Activated CD4-positive, alpha-beta T cell treated with anti-CD3 and anti-CD28 coated beads, Interleukin-2, amount 50 U/mL, for 4 hours (primary cell): ENCODE results near the gene RTBDN.

Experiments
- DNase-seq, 2 experiments: peaks; one replicate each; pipeline ENCODE4 v3.0.0-alpha.2; 2020

Gene RTBDN

GRCh38 chr19:12834566-12834943 lies at the start of gene RTBDN:
Gene RTBDN (minus strand): TSS chr19:12834579. CDS start chr19:12829979, 4,600 bp downstream.
- no peak for DNase-seq

GRCh38 chr19:12882589-12882988 lies 48.2 kb upstream of the RTBDN start:
- DNase-seq, result no peak

- peak; percentile 87 to 88 for DNase-seq
Observed at GRCh38 chr19:12881172-12881808, 46.9 kb upstream of the RTBDN start, which contains the start of gene DNASE2. Gene DNASE2 (minus strand): TSS chr19:12881449. CDS start chr19:12881375, 74 bp downstream.

GRCh38 chr19:12880551-12881171 lies 46.3 kb upstream of the RTBDN start:
- no peak for DNase-seq

- no peak for DNase-seq
Observed at GRCh38 chr19:12875086-12875485, 40.7 kb upstream of the RTBDN start.

- no peak for DNase-seq
Observed at GRCh38 chr19:12873891-12874745, 39.7 kb upstream of the RTBDN start.

GRCh38 chr19:12872941-12873890 lies 38.8 kb upstream of the RTBDN start:
- DNase-seq, result no peak

- DNase-seq, result no peak
Observed at GRCh38 chr19:12872255-12872654, 37.9 kb upstream of the RTBDN start.

- DNase-seq, result no peak
Observed at GRCh38 chr19:12871681-12872080, 37.3 kb upstream of the RTBDN start.

- DNase-seq, result no peak
Observed at GRCh38 chr19:12868540-12869112, 34.2 kb upstream of the RTBDN start.

GRCh38 chr19:12867120-12868099 lies 33.0 kb upstream of the RTBDN start:
- peak in 1 of 2 experiments; percentile 43 for DNase-seq

- no peak for DNase-seq
Observed at GRCh38 chr19:12866416-12867119, 32.2 kb upstream of the RTBDN start.

GRCh38 chr19:12865746-12866415 lies 31.5 kb upstream of the RTBDN start:
- no peak for DNase-seq

GRCh38 chr19:12864721-12865715 lies 30.6 kb upstream of the RTBDN start:
- DNase-seq, result no peak

GRCh38 chr19:12864143-12864542 lies 29.8 kb upstream of the RTBDN start:
- no peak for DNase-seq

GRCh38 chr19:12859546-12859945 lies 25.2 kb upstream of the RTBDN start:
- DNase-seq, result no peak

- no peak for DNase-seq
Observed at GRCh38 chr19:12858041-12858928, 23.9 kb upstream of the RTBDN start.
